ENCODE data around the gene NUDT22. TPM values are rescaled to one million over a fixed set of nuclear protein-coding genes. Genes with fewer than 3 reads are reported as not detected.
A peak's percentile ranks its signal among the peaks of the same experiment; 100 is the strongest.

The NUDT22 gene
- total RNA-seq, 1 donor from 2014 or later, result 40.7 TPM

DNA sequence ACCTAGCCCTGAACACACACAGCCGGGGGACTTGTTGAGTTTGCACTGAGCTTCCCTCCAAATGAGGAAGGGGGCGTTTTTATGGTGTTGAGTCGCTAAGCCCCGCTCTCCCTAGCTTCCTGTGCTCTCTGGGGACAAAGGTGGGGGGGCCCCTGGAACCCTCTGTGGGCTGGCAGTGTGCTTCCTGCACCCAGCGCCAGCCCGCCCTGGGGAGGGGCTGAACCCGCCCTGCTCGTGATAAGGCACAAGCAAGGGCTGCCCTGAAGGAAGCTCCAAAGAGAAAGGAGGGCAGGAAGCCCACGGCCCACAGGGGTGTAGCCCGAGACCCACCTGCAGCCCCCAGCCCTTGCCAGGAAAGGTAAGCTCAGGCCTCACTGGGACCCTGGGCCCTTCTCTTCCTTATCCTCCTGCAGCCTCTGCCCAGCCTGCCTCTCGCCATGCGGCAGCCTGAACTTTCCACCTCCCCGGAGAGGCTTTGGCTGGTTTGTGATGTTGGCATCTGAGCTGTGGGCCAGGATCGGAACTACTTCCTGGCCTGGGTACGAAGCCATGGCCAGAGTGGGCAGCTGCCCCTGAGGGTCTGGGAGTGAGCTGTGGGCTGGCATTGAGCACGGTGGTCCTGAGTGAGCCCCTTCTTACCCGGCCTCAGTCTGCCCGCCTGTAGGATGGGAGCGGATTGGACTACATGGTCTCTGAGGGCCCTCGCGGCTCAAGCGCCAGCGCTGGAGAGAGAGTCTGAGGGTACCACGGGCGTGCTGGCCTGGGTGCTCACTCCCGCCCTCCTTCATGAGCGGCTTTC lies 19.4 kb upstream of the NUDT22 start, which contains the start of gene FERMT3:
TSS of gene FERMT3 (plus strand) at position 265 of the 799 bp plus-strand sequence. CDS start 644 bp downstream, outside the sequence.
- Histone ChIP-seq H3K36me3 (ENCODE audit: insufficient read depth, low read length) (peaks cover 27% of the 10 kb centered on the region), H3K27me3 (ENCODE audit: insufficient read depth, low read length) (no peaks in the 10 kb centered on the region), H3K4me3 (ENCODE audit: insufficient read depth, low read depth, low read length) (no peak within 1 kb of the TSS), H2AFZ (ENCODE audit: low read depth, low read length) (no peak within 1 kb of the TSS), H3K4me2 (ENCODE audit: low read length) (peak within 1 kb of the TSS; percentile 75), H3K9me3 (ENCODE audit: insufficient read depth, low read depth, low read length) (no peaks in the 10 kb centered on the region), H3K27ac (ENCODE audit: low read depth, low read length) (peak within 1 kb of the TSS; percentile 65), H3K79me2 (ENCODE audit: insufficient read depth, low read length) (no peaks in the 10 kb centered on the region), H4K20me1 (ENCODE audit: insufficient read depth, low read length) (peaks cover 25% of the 10 kb centered on the region), H3K4me1 (ENCODE audit: insufficient read depth, low read length) (peaks cover 25% of the 10 kb centered on the region), H3K9ac (ENCODE audit: low read length) (peak within 1 kb of the TSS; percentile 38)
- DNase-seq (ENCODE audit: low read depth) (no peak), FAIRE-seq (no peak)
- Mint-ChIP-seq H3K27ac (ENCODE audit: unreplicated experiment) (peak within 1 kb of the TSS; percentile 78), H3K27me3 (ENCODE audit: low read depth, unreplicated experiment) (no peaks in the 10 kb centered on the region), H3K4me1 (ENCODE audit: low read depth, unreplicated experiment) (peaks cover 21% of the 10 kb centered on the region), H3K36me3 (ENCODE audit: low read depth, unreplicated experiment) (peaks cover 22% of the 10 kb centered on the region), H3K4me3 (ENCODE audit: unreplicated experiment) (no peak within 1 kb of the TSS), H3K9me3 (ENCODE audit: unreplicated experiment) (no peaks in the 10 kb centered on the region)
- TF ChIP-seq CTCF (IDR thresholded peaks at IDR 0.05; ENCODE audit: insufficient read depth, low read depth, low read length), result no peak
- TF ChIP-seq EZH2 (IDR thresholded peaks at IDR 0.05; ENCODE audit: insufficient read depth, low read length), result no peak

GRCh38 chr11:64207256-64208085 lies 18.6 kb upstream of the NUDT22 start:
- H3K4me2 ChIP-seq (ENCODE audit: low read length), result peak overlapping the region; percentile 75
- no peaks in the 10 kb centered on the region for H3K27me3 Mint-ChIP-seq (ENCODE audit: low read depth, unreplicated experiment)
- DNase-seq (ENCODE audit: low read depth), result peak; percentile 73
- FAIRE-seq, result no peak
- H3K27ac Mint-ChIP-seq (ENCODE audit: unreplicated experiment), result peak overlapping the region; percentile 78
- H3K9me3 Mint-ChIP-seq (ENCODE audit: unreplicated experiment), result no peaks in the 10 kb centered on the region
- no peaks in the 10 kb centered on the region for H3K27me3 ChIP-seq (ENCODE audit: insufficient read depth, low read length)
- peaks cover 20% of the 10 kb centered on the region for H4K20me1 ChIP-seq (ENCODE audit: insufficient read depth, low read length)
- peaks cover 17% of the 10 kb centered on the region for H3K4me1 Mint-ChIP-seq (ENCODE audit: low read depth, unreplicated experiment)
- peak overlapping the region; percentile 30 for H2AFZ ChIP-seq (ENCODE audit: low read depth, low read length)
- H3K9me3 ChIP-seq (ENCODE audit: insufficient read depth, low read depth, low read length), result no peaks in the 10 kb centered on the region
- H3K27ac ChIP-seq (ENCODE audit: low read depth, low read length), result peak overlapping the region; percentile 65
- peak overlapping the region; percentile 38 for H3K9ac ChIP-seq (ENCODE audit: low read length)
- H3K4me3 ChIP-seq (ENCODE audit: insufficient read depth, low read depth, low read length), result no peak overlapping the region
- H3K4me3 Mint-ChIP-seq (ENCODE audit: unreplicated experiment), result no peak overlapping the region
- peaks cover 21% of the 10 kb centered on the region for H3K36me3 ChIP-seq (ENCODE audit: insufficient read depth, low read length)
- H3K36me3 Mint-ChIP-seq (ENCODE audit: low read depth, unreplicated experiment), result peaks cover 21% of the 10 kb centered on the region
- H3K4me1 ChIP-seq (ENCODE audit: insufficient read depth, low read length), result peaks cover 25% of the 10 kb centered on the region
- H3K79me2 ChIP-seq (ENCODE audit: insufficient read depth, low read length), result no peaks in the 10 kb centered on the region
- TF ChIP-seq CTCF (IDR thresholded peaks at IDR 0.05; ENCODE audit: insufficient read depth, low read depth, low read length), result no peak
- TF ChIP-seq EZH2 (IDR thresholded peaks at IDR 0.05; ENCODE audit: insufficient read depth, low read length), result no peak
